Endothelial cell of umbilical vein (primary cell): ENCODE results near the gene RBM25. TPM values are rescaled to one million over a fixed set of nuclear protein-coding genes. Genes with fewer than 3 reads are reported as not detected.

Experiments used
- BruUV-seq: library from RNA; stranded (reverse); fragments of 400-500 nt; replicated peaks from 2 replicates; lab custom pipeline; 2021; lab: Mats Ljungman, UMichigan
- CTCF ChIA-PET: fragments of 300-600, 350-600 bp; sonication (Branson Sonifier 250); formaldehyde crosslinking; loops from one replicate; lab custom pipeline; 2021; ENCODE audit warnings: antibody characterized with exemption, inconsistent platforms; lab: Charles Lee
- POLR2A ChIA-PET: fragments of 300-600, 350-600 bp; sonication (Branson Sonifier 250); formaldehyde crosslinking; loops from one replicate; lab custom pipeline; 2021; ENCODE audit warnings: antibody characterized with exemption, inconsistent platforms; lab: Charles Lee
- DNase-seq: peaks from one replicate; pipeline ENCODE4 v3.0.0-alpha.2; 2011; ENCODE audit warnings: low read depth, low spot score
- FAIRE-seq: peaks from 2 replicates; lab custom pipeline; 2011; peaks lifted over from hg19 to GRCh38; lab: Jason Lieb, UNC
- H2AFZ ChIP-seq: 2 replicates; pipeline ENCODE4 v1.6.0; 2012; ENCODE audit warnings: low read depth, low read length, control low read depth, inconsistent platforms
- H3K27ac ChIP-seq: 2 replicates; pipeline ENCODE4 v1.5.1; 2011; ENCODE audit warnings: low read depth, mild to moderate bottlenecking, control low read depth, low read length, moderate library complexity; ENCODE audit not compliant: insufficient read depth
- H3K27me3 ChIP-seq, 2 experiments: 2 replicates each; pipeline versions ENCODE4 v1.6.0 to v1.6.1; 2011; ENCODE audit warnings: low read length in 2 of 2, mixed read lengths in 1 of 2; ENCODE audit not compliant: control insufficient read depth in 2 of 2, insufficient read depth in 2 of 2
- H3K36me3 ChIP-seq, 2 experiments: 2 replicates in 1 of 2; 3 replicates in 1 of 2; pipeline ENCODE4 v1.5.1; 2011; ENCODE audit warnings: low read length in 2 of 2, mild to moderate bottlenecking in 1 of 2, moderate library complexity in 1 of 2; ENCODE audit not compliant: control insufficient read depth in 2 of 2, insufficient read depth in 2 of 2; ENCODE audit errors: extremely low read depth in 1 of 2
- H3K4me1 ChIP-seq: 3 replicates; pipeline ENCODE4 v1.5.1; 2011; ENCODE audit warnings: mild to moderate bottlenecking, low read length; ENCODE audit not compliant: control insufficient read depth, insufficient read depth; ENCODE audit errors: extremely low read depth
- H3K4me2 ChIP-seq: 2 replicates; pipeline ENCODE4 v1.6.1; 2011; ENCODE audit warnings: low read length, control low read depth, mixed read lengths; ENCODE audit not compliant: insufficient read depth
- H3K4me3 ChIP-seq, 3 experiments: fragments of 200-600 bp in 1 of 3; sonication (generic), shearing (Covaris generic) in 1 of 3; replicated peaks in 1 of 3; 2 replicates each; pipeline ENCODE4 v1.5.1; 2011 to 2016; ENCODE audit warnings: control low read depth in 3 of 3, low read length in 3 of 3, mild to moderate bottlenecking in 2 of 3, inconsistent platforms in 1 of 3, low read depth in 1 of 3, moderate library complexity in 1 of 3; ENCODE audit not compliant: insufficient read depth in 1 of 3
- H3K79me2 ChIP-seq: 2 replicates; pipeline ENCODE4 v1.6.0; 2012; ENCODE audit warnings: low read length, inconsistent platforms; ENCODE audit not compliant: control insufficient read depth, insufficient read depth
- H3K9ac ChIP-seq: replicated peaks from 2 replicates; pipeline ENCODE3; 2011; ENCODE audit warnings: low read length, control low read depth; ENCODE audit not compliant: insufficient read depth; ENCODE audit errors: extremely low read depth
- H3K9me1 ChIP-seq: replicated peaks from 3 replicates; pipeline ENCODE4 v1.6.0; 2011; ENCODE audit warnings: mild to moderate bottlenecking, low read length; ENCODE audit not compliant: control insufficient read depth, insufficient read depth; ENCODE audit errors: extremely low read depth
- H3K9me3 ChIP-seq: replicated peaks from 2 replicates; pipeline ENCODE4 v1.5.1; 2012; ENCODE audit warnings: low read length, inconsistent platforms; ENCODE audit not compliant: control insufficient read depth, insufficient read depth
- H4K20me1 ChIP-seq: replicated peaks from 2 replicates; pipeline ENCODE3; 2011; ENCODE audit warnings: mild to moderate bottlenecking, low read length; ENCODE audit not compliant: control insufficient read depth, insufficient read depth; ENCODE audit errors: extremely low read depth
- CTCF ChIP-seq, 2 donors: IDR thresholded peaks; 1 replicate in 1 of 2; 2 replicates in 1 of 2; pipeline ENCODE4 v1.5.1; 2011; ENCODE audit warnings: low read length in 2 of 2, mild to moderate bottlenecking in 2 of 2, moderate library complexity in 2 of 2, control low read depth in 1 of 2, inconsistent platforms in 1 of 2, low read depth in 1 of 2; ENCODE audit not compliant: insufficient read depth in 1 of 2; ENCODE audit errors: extremely low read depth in 1 of 2
- EZH2 ChIP-seq: IDR thresholded peaks from 2 replicates; pipeline ENCODE4 v1.6.1; 2012; ENCODE audit warnings: borderline replicate concordance, low read depth, mild to moderate bottlenecking, moderate library complexity, low read length, inconsistent platforms; ENCODE audit not compliant: severe bottlenecking
- FOS ChIP-seq: IDR thresholded peaks from 2 replicates; pipeline ENCODE4 v1.6.1; 2011; ENCODE audit warnings: mild to moderate bottlenecking, low read length, moderate library complexity, borderline replicate concordance; ENCODE audit not compliant: insufficient read depth
- GATA2 ChIP-seq: IDR thresholded peaks from 2 replicates; pipeline ENCODE4 v1.7.0; 2011; ENCODE audit warnings: low read depth, mild to moderate bottlenecking, moderate library complexity, mixed read lengths, low read length; ENCODE audit not compliant: insufficient read length, insufficient read depth
- JUN ChIP-seq: IDR thresholded peaks from 2 replicates; pipeline ENCODE4 v1.6.1; 2011; ENCODE audit warnings: borderline replicate concordance, low read depth; ENCODE audit not compliant: insufficient read length, insufficient read depth
- MAX ChIP-seq: IDR thresholded peaks from 2 replicates; pipeline ENCODE4 v1.6.1; 2011; ENCODE audit not compliant: insufficient read depth, insufficient read length
- MYC ChIP-seq: IDR thresholded peaks from one replicate; pipeline ENCODE4 v1.6.1; 2011; ENCODE audit warnings: mild to moderate bottlenecking, low read depth, low read length
- POLR2A ChIP-seq: IDR thresholded peaks from 2 replicates; pipeline ENCODE4 v1.6.1; 2012; ENCODE audit warnings: low read depth, mild to moderate bottlenecking, control low read depth, low read length
- POLR2AphosphoS5 ChIP-seq: IDR thresholded peaks from 2 replicates; pipeline ENCODE4 v1.6.1; 2012; ENCODE audit warnings: low read depth, mild to moderate bottlenecking, control low read depth, low read length, moderate library complexity; ENCODE audit not compliant: insufficient read depth
- dilution Hi-C: fragments of 300-500 bp; cut with MboI; formaldehyde crosslinking; loops from one replicate; pipeline ENCODE4 v1.15.0; 2019; ENCODE audit warnings: low sequenced_read_pairs; ENCODE audit not compliant: extremely low pct_ligation_motif_present
- intact Hi-C: fragments of 100-400 bp; cut with micrococcal nuclease; formaldehyde crosslinking; loops from one replicate; pipeline ENCODE4 v1.10.0; 2022
- polyA plus RNA-seq, 4 experiments: library from polyadenylated mRNA; depleted of rRNA in 3 of 4; stranded (reverse) in 3 of 4; unstranded in 1 of 4; fragments of >200 nt; gene quantifications; 2 replicates each; pipeline versions ENCODE4 v1.2.1 to v1.2.3, GENCODE V29; 2011 to 2012; ENCODE audit warnings: missing spikeins in 1 of 4
- total RNA-seq: library from RNA; stranded (reverse); gene quantifications from 2 replicates; pipeline ENCODE4 v1.2.3, GENCODE V29; 2021

The RBM25 gene
- total and polyA plus RNA-seq, 2 donors (not counting 3 experiments of a cell fraction or from before 2014, with no cell fraction given): 20.6 to 86.1 TPM

GRCh38 chr14:73145371-73145770 lies 87.0 kb downstream of the RBM25 start:
- no peaks in the 10 kb centered on the region for H3K27me3 ChIP-seq
- no peaks in the 10 kb centered on the region for H3K4me1 ChIP-seq
- CTCF ChIA-PET: no interaction called here
- H3K36me3 ChIP-seq: peaks cover 7% of the 10 kb centered on the region in 2 experiments
- no peaks in the 10 kb centered on the region for H4K20me1 ChIP-seq
- intact Hi-C loops (no loop called here), dilution Hi-C loops (no loop called here)
- TF ChIP-seq MYC (no peak), POLR2AphosphoS5 (no peak), POLR2A (no peak), GATA2 (no peak), CTCF (IDR thresholded peaks at IDR 0.05; ENCODE audit: extremely low read depth in 1 of 2, insufficient read depth in 1 of 2, low read depth in 1 of 2, low read length in 2 of 2) (no peak), JUN (no peak), EZH2 (no peak), MAX (no peak), FOS (no peak)
- DNase-seq (no peak), FAIRE-seq (no peak)
- H3K9me1 ChIP-seq: no peaks in the 10 kb centered on the region
- H3K4me3 ChIP-seq: no peak overlapping the region
- no TSS peak for BruUV-seq
- H2AFZ ChIP-seq: no peak overlapping the region
- no peak overlapping the region for H3K9ac ChIP-seq
- POLR2A ChIA-PET: no interaction called here
- H3K79me2 ChIP-seq: peaks cover 29% of the 10 kb centered on the region
- H3K4me2 ChIP-seq: no peak overlapping the region
- no peaks in the 10 kb centered on the region for H3K9me3 ChIP-seq
- no peak overlapping the region for H3K27ac ChIP-seq
